ENCODE measurements around the gene SRSF4. TPM values are rescaled to one million over a fixed set of nuclear protein-coding genes. Genes with fewer than 3 reads are reported as not detected.

SRSF4 gene
- total and polyA plus RNA-seq, 2 donors (not counting 3 experiments of a cell fraction or from before 2014, with no cell fraction given), result 45.6 to 108 TPM

GRCh38 chr1:29117381-29117780 is 64.3 kb downstream of the SRSF4 start:
- H3K9me3 ChIP-seq (replicated peaks; ENCODE audit: control insufficient read depth, insufficient read depth, low read length), result no peaks in the 10 kb centered on the region
- TF ChIP-seq JUN (IDR thresholded peaks at IDR 0.05; ENCODE audit: borderline replicate concordance, insufficient read depth, insufficient read length, low read depth) (no peak), GATA2 (IDR thresholded peaks at IDR 0.05; ENCODE audit: insufficient read depth, insufficient read length, low read depth, low read length) (no peak), POLR2A (IDR thresholded peaks at IDR 0.05; ENCODE audit: low read depth, low read length) (no peak), MYC (IDR thresholded peaks at IDR 0.05; ENCODE audit: low read depth, low read length) (no peak), CTCF (IDR thresholded peaks at IDR 0.05; ENCODE audit: extremely low read depth in 1 of 2, insufficient read depth in 1 of 2, low read depth in 1 of 2, low read length in 2 of 2) (no peak), POLR2AphosphoS5 (IDR thresholded peaks at IDR 0.05; ENCODE audit: insufficient read depth, low read depth, low read length) (no peak), FOS (IDR thresholded peaks at IDR 0.05; ENCODE audit: borderline replicate concordance, insufficient read depth, low read length) (no peak), EZH2 (IDR thresholded peaks at IDR 0.05; ENCODE audit: borderline replicate concordance, low read depth, low read length, severe bottlenecking) (no peak)
- TF ChIP-seq, protein P1, sequence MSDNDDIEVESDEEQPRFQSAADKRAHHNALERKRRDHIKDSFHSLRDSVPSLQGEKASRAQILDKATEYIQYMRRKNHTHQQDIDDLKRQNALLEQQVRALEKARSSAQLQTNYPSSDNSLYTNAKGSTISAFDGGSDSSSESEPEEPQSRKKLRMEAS (IDR thresholded peaks at IDR 0.05; ENCODE audit: insufficient read depth, insufficient read length), result no peak
- H3K9ac ChIP-seq (replicated peaks; ENCODE audit: extremely low read depth, insufficient read depth, low read length), result no peak overlapping the region
- ChIA-PET POLR2A (no interaction called here), CTCF (no interaction called here)
- no peak overlapping the region for H3K4me2 ChIP-seq (ENCODE audit: insufficient read depth, low read length)
- H3K9me1 ChIP-seq (replicated peaks; ENCODE audit: control insufficient read depth, extremely low read depth, insufficient read depth, low read length), result no peaks in the 10 kb centered on the region
- FAIRE-seq (no peak), DNase-seq (ENCODE audit: low read depth, low spot score) (no peak)
- H3K27me3 ChIP-seq (ENCODE audit: control insufficient read depth in 2 of 2, insufficient read depth in 2 of 2, low read length in 2 of 2), result peaks cover 0 to 6% of the 10 kb centered on the region in 2 experiments
- no peak overlapping the region for H2AFZ ChIP-seq (ENCODE audit: low read depth, low read length)
- no peak overlapping the region for H3K27ac ChIP-seq (ENCODE audit: insufficient read depth, low read depth, low read length)
- intact Hi-C loops (cut with micrococcal nuclease), result no loop called here
- H4K20me1 ChIP-seq (replicated peaks; ENCODE audit: control insufficient read depth, extremely low read depth, insufficient read depth, low read length), result no peaks in the 10 kb centered on the region
- BruUV-seq (replicated peaks), result no TSS peak
- dilution Hi-C loops (cut with MboI; ENCODE audit: extremely low pct_ligation_motif_present, low sequenced_read_pairs), result no loop called here
- H3K36me3 ChIP-seq (ENCODE audit: control insufficient read depth in 2 of 2, extremely low read depth in 1 of 2, insufficient read depth in 2 of 2, low read length in 2 of 2), result peaks cover 0 to 24% of the 10 kb centered on the region in 2 experiments
- H3K4me1 ChIP-seq (ENCODE audit: control insufficient read depth, extremely low read depth, insufficient read depth, low read length), result peaks cover 8% of the 10 kb centered on the region
- H3K79me2 ChIP-seq (ENCODE audit: control insufficient read depth, insufficient read depth, low read length), result no peaks in the 10 kb centered on the region
- H3K4me3 ChIP-seq (replicated peaks in 1 of 3; ENCODE audit: insufficient read depth in 1 of 3, low read depth in 1 of 3, low read length in 3 of 3), result no peak overlapping the region
